EH (cell line): ENCODE results near the gene KAZN.

Source experiments
- DNase-seq: peaks from one replicate; pipeline ENCODE4 v3.0.0-alpha.2; 2015; ENCODE audit warnings: low read depth

The KAZN gene

GRCh38 chr1:14937288-14937949, 338.9 kb downstream of the KAZN start:
- DNase-seq: no peak

- DNase-seq: peak; percentile 92
Measured at GRCh38 chr1:14939527-14940284, 341.2 kb downstream of the KAZN start.

GRCh38 chr1:14940285-14940870, 341.9 kb downstream of the KAZN start:
- no peak for DNase-seq

GRCh38 chr1:14941864-14942263, 343.4 kb downstream of the KAZN start:
- DNase-seq: peak; percentile 41

GRCh38 chr1:14944471-14944985, 346.0 kb downstream of the KAZN start:
- no peak for DNase-seq

- DNase-seq: peak; percentile 97
Measured at GRCh38 chr1:14945132-14946010, 346.9 kb downstream of the KAZN start.

GRCh38 chr1:14946011-14946359, 347.5 kb downstream of the KAZN start:
- DNase-seq: no peak

- DNase-seq: peak; percentile 90
Measured at GRCh38 chr1:14946684-14947238, 348.3 kb downstream of the KAZN start.

GRCh38 chr1:14947421-14947820, 348.9 kb downstream of the KAZN start:
- DNase-seq: no peak

- DNase-seq: no peak
Measured at GRCh38 chr1:14948112-14948652, 349.7 kb downstream of the KAZN start.

- DNase-seq: no peak
Measured at GRCh38 chr1:14949270-14949835, 350.9 kb downstream of the KAZN start.

- DNase-seq: no peak
Measured at GRCh38 chr1:14949836-14950713, 351.6 kb downstream of the KAZN start.

- no peak for DNase-seq
Measured at GRCh38 chr1:14951766-14952165, 353.3 kb downstream of the KAZN start.

- peak; percentile 25 for DNase-seq
Measured at GRCh38 chr1:14952626-14953314, 354.3 kb downstream of the KAZN start.

GRCh38 chr1:14954210-14954609, 355.7 kb downstream of the KAZN start:
- peak; percentile 89 for DNase-seq

- no peak for DNase-seq
Measured at GRCh38 chr1:14954930-14955329, 356.4 kb downstream of the KAZN start.

- no peak for DNase-seq
Measured at GRCh38 chr1:14955402-14955801, 356.9 kb downstream of the KAZN start.

- no peak for DNase-seq
Measured at GRCh38 chr1:14955976-14956375, 357.5 kb downstream of the KAZN start.

GRCh38 chr1:14956579-14957195, 358.2 kb downstream of the KAZN start:
- no peak for DNase-seq
